Keratinocyte (primary cell): Measurements from ENCODE around the gene COA7.

Source experiments
- EZH2 ChIP-seq: IDR thresholded peaks from one replicate; pipeline ENCODE4 v1.6.1; 2012; ENCODE audit warnings: inconsistent platforms, mild to moderate bottlenecking, low read length, moderate library complexity
- TF ChIP-seq, protein P1 (sequence below), 3 experiments: IDR thresholded peaks in 1 of 3; conservative IDR thresholded peaks in 1 of 3; optimal IDR thresholded peaks in 1 of 3; 2 replicates in 2 of 3; 3 replicates in 1 of 3; pipeline versions ENCODE3 to v1.5.1; 2011; ENCODE audit warnings: low read length in 3 of 3, mild to moderate bottlenecking in 3 of 3, moderate library complexity in 2 of 3, control low read depth in 1 of 3, inconsistent platforms in 1 of 3; ENCODE audit not compliant: insufficient read depth in 2 of 3; ENCODE audit errors: extremely low read depth in 1 of 3

DNA sequence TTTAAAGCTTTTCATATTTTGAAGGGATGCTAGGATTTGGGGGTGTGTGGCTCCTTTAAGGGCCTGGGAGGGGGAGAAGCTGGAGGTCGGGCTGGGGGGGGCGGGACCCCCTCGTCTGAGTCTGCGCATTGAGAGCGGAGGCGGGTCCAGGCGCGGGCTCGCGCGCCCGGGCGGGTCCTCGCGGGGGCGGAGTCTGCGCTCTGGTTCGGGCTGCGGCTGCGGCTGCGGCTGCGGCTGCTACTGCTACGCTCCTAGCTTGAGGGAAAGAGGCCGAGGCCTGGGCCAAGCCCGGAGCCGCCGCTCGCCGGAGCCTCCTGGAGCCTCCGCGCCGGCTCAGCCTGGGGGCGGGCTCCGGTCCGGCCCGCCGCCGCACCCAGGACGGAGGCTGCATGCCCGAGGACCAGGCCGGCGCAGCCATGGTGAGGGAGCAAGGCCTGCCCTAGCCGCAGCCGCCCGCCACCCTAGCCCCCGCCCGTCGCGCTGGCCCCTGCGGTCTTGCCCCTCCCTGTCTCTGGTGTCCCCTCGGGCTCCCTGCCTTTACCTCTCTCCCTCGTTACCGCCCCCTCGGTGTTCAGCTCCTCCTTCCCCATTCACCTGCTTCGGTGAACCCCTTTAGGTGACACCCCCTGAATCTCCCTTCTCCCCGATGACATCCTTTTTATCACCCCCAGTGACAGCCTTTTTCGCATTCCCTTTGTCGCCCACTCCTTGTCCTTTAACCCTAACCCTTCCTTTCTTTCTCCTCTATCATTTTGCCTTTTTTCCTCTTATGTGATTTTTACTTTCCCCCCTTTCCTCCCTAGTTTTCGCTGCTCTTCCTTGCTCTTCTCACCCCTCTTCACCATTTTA is 28.3 kb upstream of the COA7 start, which contains the start of gene ZYG11B:
- TF ChIP-seq, protein P1, sequence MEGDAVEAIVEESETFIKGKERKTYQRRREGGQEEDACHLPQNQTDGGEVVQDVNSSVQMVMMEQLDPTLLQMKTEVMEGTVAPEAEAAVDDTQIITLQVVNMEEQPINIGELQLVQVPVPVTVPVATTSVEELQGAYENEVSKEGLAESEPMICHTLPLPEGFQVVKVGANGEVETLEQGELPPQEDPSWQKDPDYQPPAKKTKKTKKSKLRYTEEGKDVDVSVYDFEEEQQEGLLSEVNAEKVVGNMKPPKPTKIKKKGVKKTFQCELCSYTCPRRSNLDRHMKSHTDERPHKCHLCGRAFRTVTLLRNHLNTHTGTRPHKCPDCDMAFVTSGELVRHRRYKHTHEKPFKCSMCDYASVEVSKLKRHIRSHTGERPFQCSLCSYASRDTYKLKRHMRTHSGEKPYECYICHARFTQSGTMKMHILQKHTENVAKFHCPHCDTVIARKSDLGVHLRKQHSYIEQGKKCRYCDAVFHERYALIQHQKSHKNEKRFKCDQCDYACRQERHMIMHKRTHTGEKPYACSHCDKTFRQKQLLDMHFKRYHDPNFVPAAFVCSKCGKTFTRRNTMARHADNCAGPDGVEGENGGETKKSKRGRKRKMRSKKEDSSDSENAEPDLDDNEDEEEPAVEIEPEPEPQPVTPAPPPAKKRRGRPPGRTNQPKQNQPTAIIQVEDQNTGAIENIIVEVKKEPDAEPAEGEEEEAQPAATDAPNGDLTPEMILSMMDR (optimal IDR thresholded peaks at IDR 0.05 in 1 of 3, IDR thresholded peaks at IDR 0.05 in 1 of 3, conservative IDR thresholded peaks at IDR 0.05 in 1 of 3; ENCODE audit: extremely low read depth in 1 of 3, insufficient read depth in 2 of 3, low read length in 3 of 3), result no peak
- no peak for TF ChIP-seq EZH2
